Measurements from ENCODE around the gene PRELP.

GRCh38 chr1:203442821-203443220 is 32.8 kb upstream of the PRELP start:
- no peak for TF ChIP-seq ZNF274 (IDR thresholded peaks at IDR 0.05; ENCODE audit: low read depth, low read length)
- no peak for TF ChIP-seq SUZ12 (IDR thresholded peaks at IDR 0.05; ENCODE audit: extremely low read depth, insufficient read depth, insufficient read length)
